ENCODE results near the gene ZNF598. TPM values are rescaled to one million over a fixed set of nuclear protein-coding genes. Genes with fewer than 3 reads are reported as not detected.

ZNF598 gene
- total and polyA plus RNA-seq, 2 of the 13 experiments (the other 11 are each of a cell fraction or from before 2014, with no cell fraction given): 13.5 to 14.2 TPM

GRCh38 chr16:1990351-1991134, 19.1 kb downstream of the ZNF598 start (continued):
- TF ChIP-seq, protein P1, sequence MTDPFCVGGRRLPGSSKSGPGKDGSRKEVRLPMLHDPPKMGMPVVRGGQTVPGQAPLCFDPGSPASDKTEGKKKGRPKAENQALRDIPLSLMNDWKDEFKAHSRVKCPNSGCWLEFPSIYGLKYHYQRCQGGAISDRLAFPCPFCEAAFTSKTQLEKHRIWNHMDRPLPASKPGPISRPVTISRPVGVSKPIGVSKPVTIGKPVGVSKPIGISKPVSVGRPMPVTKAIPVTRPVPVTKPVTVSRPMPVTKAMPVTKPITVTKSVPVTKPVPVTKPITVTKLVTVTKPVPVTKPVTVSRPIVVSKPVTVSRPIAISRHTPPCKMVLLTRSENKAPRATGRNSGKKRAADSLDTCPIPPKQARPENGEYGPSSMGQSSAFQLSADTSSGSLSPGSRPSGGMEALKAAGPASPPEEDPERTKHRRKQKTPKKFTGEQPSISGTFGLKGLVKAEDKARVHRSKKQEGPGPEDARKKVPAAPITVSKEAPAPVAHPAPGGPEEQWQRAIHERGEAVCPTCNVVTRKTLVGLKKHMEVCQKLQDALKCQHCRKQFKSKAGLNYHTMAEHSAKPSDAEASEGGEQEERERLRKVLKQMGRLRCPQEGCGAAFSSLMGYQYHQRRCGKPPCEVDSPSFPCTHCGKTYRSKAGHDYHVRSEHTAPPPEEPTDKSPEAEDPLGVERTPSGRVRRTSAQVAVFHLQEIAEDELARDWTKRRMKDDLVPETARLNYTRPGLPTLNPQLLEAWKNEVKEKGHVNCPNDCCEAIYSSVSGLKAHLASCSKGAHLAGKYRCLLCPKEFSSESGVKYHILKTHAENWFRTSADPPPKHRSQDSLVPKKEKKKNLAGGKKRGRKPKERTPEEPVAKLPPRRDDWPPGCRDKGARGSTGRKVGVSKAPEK (CRISPR knock-in tag; IDR thresholded peaks at IDR 0.05; ENCODE audit: borderline replicate concordance): no peak
- no peak for TF ChIP-seq NFIC (IDR thresholded peaks at IDR 0.05; ENCODE audit: low read length)
- 0 out of 2 replicates have a peak, but pooled peaks have one; percentile 6 for TF ChIP-seq CBFB (CRISPR knock-in tag; IDR thresholded peaks at IDR 0.05)
- TF ChIP-seq SPEN (CRISPR knock-in tag; IDR thresholded peaks at IDR 0.05; ENCODE audit: low read depth): no peak
- no peak for TF ChIP-seq RFXANK (CRISPR knock-in tag; IDR thresholded peaks at IDR 0.05)
- TF ChIP-seq ZSCAN21 (CRISPR knock-in tag; IDR thresholded peaks at IDR 0.05; ENCODE audit: borderline replicate concordance): no peak
- no peak for TF ChIP-seq GATA4 (IDR thresholded peaks at IDR 0.05; ENCODE audit: borderline replicate concordance, low read depth)
- TF ChIP-seq ZNF563 (CRISPR knock-in tag; IDR thresholded peaks at IDR 0.05): no peak
- TF ChIP-seq ZFP41 (CRISPR knock-in tag; IDR thresholded peaks at IDR 0.05; ENCODE audit: borderline replicate concordance): no peak
- TF ChIP-seq ARNTL (CRISPR knock-in tag; IDR thresholded peaks at IDR 0.05): no peak
- TF ChIP-seq, protein P2, sequence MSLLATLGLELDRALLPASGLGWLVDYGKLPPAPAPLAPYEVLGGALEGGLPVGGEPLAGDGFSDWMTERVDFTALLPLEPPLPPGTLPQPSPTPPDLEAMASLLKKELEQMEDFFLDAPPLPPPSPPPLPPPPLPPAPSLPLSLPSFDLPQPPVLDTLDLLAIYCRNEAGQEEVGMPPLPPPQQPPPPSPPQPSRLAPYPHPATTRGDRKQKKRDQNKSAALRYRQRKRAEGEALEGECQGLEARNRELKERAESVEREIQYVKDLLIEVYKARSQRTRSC (CRISPR knock-in tag; IDR thresholded peaks at IDR 0.05; ENCODE audit: low read depth): no peak
- no peak for TF ChIP-seq KDM4B (CRISPR knock-in tag; IDR thresholded peaks at IDR 0.05)
- no peak; the same call in 1 of the 2 replicates for TF ChIP-seq GLI4 (CRISPR knock-in tag; IDR thresholded peaks at IDR 0.05; ENCODE audit: borderline replicate concordance)
- no peak for TF ChIP-seq TRAFD1 (CRISPR knock-in tag; IDR thresholded peaks at IDR 0.05; ENCODE audit: borderline replicate concordance)
- TF ChIP-seq, protein P3, sequence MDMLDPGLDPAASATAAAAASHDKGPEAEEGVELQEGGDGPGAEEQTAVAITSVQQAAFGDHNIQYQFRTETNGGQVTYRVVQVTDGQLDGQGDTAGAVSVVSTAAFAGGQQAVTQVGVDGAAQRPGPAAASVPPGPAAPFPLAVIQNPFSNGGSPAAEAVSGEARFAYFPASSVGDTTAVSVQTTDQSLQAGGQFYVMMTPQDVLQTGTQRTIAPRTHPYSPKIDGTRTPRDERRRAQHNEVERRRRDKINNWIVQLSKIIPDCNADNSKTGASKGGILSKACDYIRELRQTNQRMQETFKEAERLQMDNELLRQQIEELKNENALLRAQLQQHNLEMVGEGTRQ (IDR thresholded peaks at IDR 0.05; ENCODE audit: low read depth, low read length): no peak
- TF ChIP-seq, protein P3 (CRISPR knock-in tag; IDR thresholded peaks at IDR 0.05; ENCODE audit: borderline replicate concordance): 0 out of 2 replicates have a peak, but pooled peaks have one; percentile 1
- TF ChIP-seq ZNF543 (CRISPR knock-in tag; IDR thresholded peaks at IDR 0.05): no peak
- TF ChIP-seq PRPF4 (IDR thresholded peaks at IDR 0.05; ENCODE audit: low read depth, low read length, poor library complexity, severe bottlenecking): no peak
- no peak for TF ChIP-seq RORA (CRISPR knock-in tag; IDR thresholded peaks at IDR 0.05)
- no peak for TF ChIP-seq ZNF292 (CRISPR knock-in tag; IDR thresholded peaks at IDR 0.05; ENCODE audit: borderline replicate concordance, low read depth)
- no peak for TF ChIP-seq ELF1 (CRISPR knock-in tag; IDR thresholded peaks at IDR 0.05)

Data from HepG2 (cell line).